Retinal pigment epithelial cell (primary cell): Measurements from ENCODE around the gene BBS9.
"Not testable (repeated sequence)": the region's sequence is repeated elsewhere in the genome, so short reads cannot be mapped to it uniquely, and the experiment has no call there.

ENCODE experiments used
- DNase-seq: peaks from one replicate; pipeline ENCODE4 v3.0.0-alpha.2; 2010; ENCODE audit warnings: low read depth
- H3K4me3 ChIP-seq: 2 replicates; pipeline ENCODE4 v1.5.1; 2011; ENCODE audit warnings: mild to moderate bottlenecking, low read length, control low read depth, moderate library complexity
- CTCF ChIP-seq: conservative IDR thresholded peaks from 2 replicates; pipeline ENCODE4 v1.5.1; 2011; ENCODE audit warnings: low read depth, low read length, control low read depth, inconsistent platforms

BBS9 gene

GRCh38 chr7:33091641-33092191 is 37.6 kb upstream of the BBS9 start:
- no peak overlapping the region for H3K4me3 ChIP-seq
- peak; percentile 31 for TF ChIP-seq CTCF
- DNase-seq: no peak

DNA sequence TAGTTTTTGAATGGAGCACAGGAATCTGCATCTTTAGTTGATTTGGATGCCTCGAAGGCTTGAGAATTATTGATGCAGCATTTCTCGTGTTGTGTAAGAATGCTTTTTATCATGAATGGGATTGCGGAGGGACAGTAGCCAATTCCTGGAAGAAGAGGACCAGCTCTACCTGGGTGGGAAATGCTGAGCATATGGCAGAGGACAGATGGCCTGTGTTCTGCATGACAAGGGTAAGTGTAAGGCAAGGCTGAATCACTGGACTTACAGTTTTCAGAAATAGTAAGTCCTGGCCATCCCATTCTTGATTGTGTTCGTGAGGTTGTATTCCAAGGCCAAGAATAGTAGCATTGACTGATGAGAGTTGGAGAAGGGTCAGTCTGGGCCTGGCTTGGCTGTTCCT is 36.1 kb upstream of the BBS9 start:
- no peak for TF ChIP-seq CTCF
- no peak for DNase-seq

GRCh38 chr7:33094745-33095275 is 34.6 kb upstream of the BBS9 start:
- not testable (repeated sequence) for DNase-seq, H3K4me3 ChIP-seq

More for the DNA sequence above, 36.1 kb upstream of the BBS9 start:
- H3K4me3 ChIP-seq: no peak overlapping the region

GRCh38 chr7:33099154-33099940 is 30.0 kb upstream of the BBS9 start:
- TF ChIP-seq CTCF: no peak
- DNase-seq: no peak

GRCh38 chr7:33100770-33101169 is 28.6 kb upstream of the BBS9 start:
- DNase-seq: no peak
- no peak overlapping the region for H3K4me3 ChIP-seq
- TF ChIP-seq CTCF: no peak

More at GRCh38 chr7:33099154-33099940, 30.0 kb upstream of the BBS9 start:
- no peak overlapping the region for H3K4me3 ChIP-seq

- H3K4me3 ChIP-seq: no peak overlapping the region
- DNase-seq: no peak
- no peak for TF ChIP-seq CTCF
These were observed 27.5 kb upstream of the BBS9 start for GRCh38 chr7:33101906-33102305.

DNA sequence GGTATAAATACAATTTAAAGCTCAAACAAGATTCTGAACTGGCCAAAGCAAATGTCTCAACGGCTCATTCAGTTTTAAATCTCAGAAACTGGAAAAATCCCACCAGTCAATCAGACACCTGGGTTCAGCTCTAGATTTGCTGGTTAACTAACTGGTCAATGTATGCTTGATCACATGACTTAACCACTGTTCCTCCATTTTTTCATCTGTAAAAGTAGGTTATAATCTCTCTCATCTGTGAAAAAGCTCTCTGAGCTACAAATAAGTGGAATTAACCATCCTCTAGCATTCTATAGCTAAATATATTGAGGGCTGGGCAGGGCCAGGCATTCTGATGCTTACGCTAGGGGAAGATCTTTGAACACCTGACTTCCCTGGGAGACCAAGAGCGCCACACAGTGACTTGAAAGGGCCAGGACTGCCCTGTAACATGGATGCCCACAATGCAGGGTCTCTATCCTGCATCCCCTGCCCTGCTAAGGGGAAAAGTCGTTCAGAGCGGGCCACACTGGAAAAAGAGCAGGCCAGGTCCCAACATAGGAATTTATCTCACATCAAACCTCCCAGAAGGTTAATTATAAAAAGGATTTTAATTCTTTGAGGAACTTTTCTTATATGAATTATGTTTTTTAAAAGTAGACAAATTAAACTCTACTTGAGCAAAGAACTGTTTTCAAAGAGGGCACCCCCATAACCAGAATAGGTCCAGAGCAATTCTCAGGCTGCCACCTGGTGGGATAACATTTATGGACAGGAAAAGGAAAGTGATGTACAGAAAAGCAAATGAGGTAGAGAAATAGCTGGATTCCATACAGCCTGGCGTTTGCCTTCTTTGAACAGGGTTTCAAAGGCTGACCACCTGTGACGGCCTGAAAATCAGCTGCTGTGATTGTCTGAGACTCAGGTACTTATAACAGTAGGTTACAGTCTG is 22.0 kb upstream of the BBS9 start:
- TF ChIP-seq CTCF: peak; percentile 50
- peak overlapping the region; percentile 86 for H3K4me3 ChIP-seq
- DNase-seq: no peak
